ENCODE measurements around the gene PROP1.
"Not testable (repeated sequence)": the region's sequence is repeated elsewhere in the genome, so short reads cannot be mapped to it uniquely, and the experiment has no call there.

Gene PROP1

DNA sequence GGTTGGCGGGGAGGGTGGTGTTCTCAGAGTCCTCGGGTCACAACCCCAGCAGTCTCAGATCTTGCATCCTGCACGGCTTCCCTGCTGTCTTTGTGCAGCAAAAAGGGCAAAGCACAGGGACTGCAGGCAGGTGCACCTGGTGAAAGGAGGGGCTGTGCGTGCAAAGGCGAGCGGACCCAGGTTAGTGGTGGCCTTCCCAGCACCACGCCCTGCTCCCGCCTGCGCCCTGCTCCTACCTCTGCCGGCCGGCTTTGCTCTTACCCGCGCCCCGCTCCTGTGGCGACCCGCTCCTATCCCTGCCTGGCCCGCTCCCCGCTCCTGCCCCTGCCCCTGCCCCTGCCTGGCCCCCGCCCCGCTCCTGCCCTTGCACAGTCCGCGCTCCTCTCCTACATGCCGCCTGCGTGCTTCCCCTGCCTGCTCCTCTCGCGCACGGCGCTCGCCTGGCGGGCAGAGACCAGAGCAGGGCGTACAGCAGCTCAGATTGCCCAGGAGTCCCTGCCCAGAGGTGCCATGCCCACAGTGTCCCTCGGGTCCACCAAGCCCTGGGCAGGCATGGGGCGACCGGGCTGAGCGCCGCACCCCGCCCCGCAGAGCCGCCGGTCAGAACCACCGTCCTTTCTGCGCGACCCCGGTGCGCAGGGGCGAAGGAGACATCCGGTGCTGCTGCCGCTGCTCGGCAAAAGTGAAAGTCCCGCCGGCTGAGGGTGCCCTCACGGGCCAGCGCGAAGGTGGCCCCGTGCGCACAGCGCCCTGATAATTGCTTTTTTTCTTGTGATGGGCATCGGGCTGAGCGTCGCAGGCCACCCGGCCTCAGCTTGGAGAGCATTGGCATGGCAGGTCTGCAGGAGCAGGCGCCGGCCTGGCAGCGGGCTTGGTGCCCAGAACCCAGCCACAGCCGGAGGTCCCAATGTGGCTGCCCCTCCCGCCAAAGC, 52.0 kb downstream of the PROP1 start:
- DNase-seq = peak; percentile 37

GRCh38 chr5:177942896-177943295, 53.1 kb downstream of the PROP1 start:
- not testable (repeated sequence) for DNase-seq

Data from activated gamma-delta T cell treated with Interleukin-2 at 50 U/mL for 16 hours (primary cell).